HG03139 (cell line): ENCODE measurements around the gene TADA2B.

ENCODE experiments used
- ATAC-seq: cut with Tn5 transposase; IDR thresholded peaks from one replicate; pipeline ENCODE4 v1.9.1; 2021; ENCODE audit not compliant: unreplicated experiment

Gene TADA2B

GRCh38 chr4:7017446-7018048 lies 25.6 kb upstream of the TADA2B start:
- ATAC-seq, result no peak

GRCh38 chr4:7018281-7018680 lies 24.9 kb upstream of the TADA2B start:
- no peak for ATAC-seq

GRCh38 chr4:7019367-7019766 lies 23.8 kb upstream of the TADA2B start:
- no peak for ATAC-seq

- no peak for ATAC-seq
Observed at GRCh38 chr4:7020290-7020689, 22.9 kb upstream of the TADA2B start.

- ATAC-seq, result no peak
Observed at GRCh38 chr4:7020856-7021255, 22.3 kb upstream of the TADA2B start.

GRCh38 chr4:7021355-7021754 lies 21.8 kb upstream of the TADA2B start:
- ATAC-seq, result no peak

- no peak for ATAC-seq
Observed at GRCh38 chr4:7021930-7022664, 21.1 kb upstream of the TADA2B start.

- ATAC-seq, result no peak
Observed at GRCh38 chr4:7023486-7023885, 19.7 kb upstream of the TADA2B start.

- ATAC-seq, result no peak
Observed at GRCh38 chr4:7023901-7024300, 19.3 kb upstream of the TADA2B start.

- no peak for ATAC-seq
Observed at GRCh38 chr4:7024336-7024890, 18.8 kb upstream of the TADA2B start.

- no peak for ATAC-seq
Observed at GRCh38 chr4:7025040-7025602, 18.1 kb upstream of the TADA2B start.

- no peak for ATAC-seq
Observed at GRCh38 chr4:7026107-7026506, 17.1 kb upstream of the TADA2B start.

GRCh38 chr4:7027284-7027683 lies 15.9 kb upstream of the TADA2B start:
- no peak for ATAC-seq

GRCh38 chr4:7027913-7028312 lies 15.3 kb upstream of the TADA2B start:
- ATAC-seq, result no peak

GRCh38 chr4:7029212-7029611 lies 14.0 kb upstream of the TADA2B start:
- no peak for ATAC-seq

- ATAC-seq, result no peak
Observed at GRCh38 chr4:7029921-7030320, 13.3 kb upstream of the TADA2B start.

- ATAC-seq, result no peak
Observed at GRCh38 chr4:7030856-7031255, 12.3 kb upstream of the TADA2B start.

GRCh38 chr4:7031558-7032449 lies 11.4 kb upstream of the TADA2B start:
- no peak for ATAC-seq

- ATAC-seq, result no peak
Observed at GRCh38 chr4:7032596-7032995, 10.6 kb upstream of the TADA2B start.

- ATAC-seq, result no peak
Observed at GRCh38 chr4:7034262-7035081, 8.7 kb upstream of the TADA2B start.
